GM18505 (cell line): ENCODE measurements around the gene ALDH9A1.

Experiments used
- ATAC-seq: cut with Tn5 transposase; IDR thresholded peaks from one replicate; pipeline ENCODE4 v1.9.1; 2021; ENCODE audit not compliant: unreplicated experiment
- POLR2A ChIP-seq: IDR thresholded peaks from 4 replicates; pipeline ENCODE4 v1.6.1; 2011; ENCODE audit warnings: borderline replicate concordance; ENCODE audit not compliant: insufficient read depth, insufficient read length; ENCODE audit errors: extremely low read depth

The ALDH9A1 gene

GRCh38 chr1:165631342-165632151 is 66.8 kb downstream of the ALDH9A1 start:
- TF ChIP-seq POLR2A = no peak
- peak; percentile 32 for ATAC-seq

DNA sequence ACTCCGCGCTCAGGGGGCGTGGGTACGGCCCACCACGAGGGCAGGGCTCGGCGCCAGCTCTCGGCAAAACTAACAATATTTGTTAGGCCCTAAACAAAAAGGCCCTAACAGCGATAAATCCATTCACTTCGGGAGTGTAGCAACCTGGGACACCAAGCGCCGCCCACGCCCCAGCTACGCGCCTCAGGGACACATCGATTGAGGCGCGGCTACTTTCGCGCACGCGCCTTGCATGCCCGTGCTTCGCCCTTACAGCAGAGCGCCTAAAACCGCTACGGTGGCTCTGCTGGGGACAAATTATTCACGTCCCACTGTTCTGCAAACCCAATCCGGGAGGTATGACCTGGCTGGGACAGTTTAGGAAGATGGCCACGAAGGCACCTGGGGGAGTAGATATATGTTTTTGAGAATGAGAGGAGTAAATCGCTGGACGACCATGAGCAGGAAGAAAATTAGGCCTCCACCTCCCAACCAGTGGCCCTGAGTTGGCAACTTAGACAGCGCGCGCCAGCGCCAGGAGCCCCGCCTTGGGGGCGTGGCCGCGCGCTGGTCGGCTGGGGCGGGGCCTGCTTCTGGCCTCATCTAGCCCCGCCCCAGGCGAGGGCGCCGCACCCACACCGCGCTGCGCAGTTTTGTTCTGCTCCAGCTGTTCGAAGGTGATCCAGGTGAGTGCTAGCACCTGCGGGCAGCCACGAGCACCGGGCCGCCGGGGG is 67.6 kb downstream of the ALDH9A1 start, which contains the start of gene MGST3:
Gene MGST3, plus strand, starts transcription at position 606 of the 713 bp plus-strand sequence. CDS start 18,614 bp downstream, outside the sequence.
- peak; percentile 77 for ATAC-seq

GRCh38 chr1:165629848-165630628 is 68.3 kb downstream of the ALDH9A1 start:
- no peak for TF ChIP-seq POLR2A
- ATAC-seq = peak; percentile 0

More for the DNA sequence above, 67.6 kb downstream of the ALDH9A1 start, which contains the start of gene MGST3:
- peak; percentile 68 for TF ChIP-seq POLR2A

GRCh38 chr1:165629151-165629550 is 69.2 kb downstream of the ALDH9A1 start:
- TF ChIP-seq POLR2A = no peak
- ATAC-seq = no peak

- no peak for ATAC-seq
- TF ChIP-seq POLR2A = no peak
These were observed 70.1 kb downstream of the ALDH9A1 start for GRCh38 chr1:165628147-165628822.

DNA sequence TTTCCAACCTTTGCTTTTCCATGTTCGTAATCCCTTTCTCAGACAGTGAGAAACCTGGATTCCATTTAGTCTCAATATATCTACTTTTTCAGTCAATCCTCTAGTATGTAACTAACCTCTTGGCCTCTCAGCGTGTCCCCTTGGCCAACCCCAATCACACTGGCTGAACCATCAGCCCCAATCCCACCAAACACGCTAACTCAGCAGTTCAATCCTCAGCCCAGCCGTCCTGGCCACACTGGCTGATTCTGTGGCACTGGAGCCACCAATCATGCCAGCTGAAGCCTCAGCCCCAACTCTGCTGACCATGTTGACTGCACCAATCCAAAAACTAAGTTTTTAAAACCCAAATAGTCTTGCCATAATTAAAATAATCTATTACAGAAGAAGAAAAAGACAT is 73.9 kb downstream of the ALDH9A1 start:
- no peak for ATAC-seq
- no peak for TF ChIP-seq POLR2A

- no peak for ATAC-seq
- TF ChIP-seq POLR2A = no peak
These were observed 74.7 kb downstream of the ALDH9A1 start for GRCh38 chr1:165623624-165624023.

DNA sequence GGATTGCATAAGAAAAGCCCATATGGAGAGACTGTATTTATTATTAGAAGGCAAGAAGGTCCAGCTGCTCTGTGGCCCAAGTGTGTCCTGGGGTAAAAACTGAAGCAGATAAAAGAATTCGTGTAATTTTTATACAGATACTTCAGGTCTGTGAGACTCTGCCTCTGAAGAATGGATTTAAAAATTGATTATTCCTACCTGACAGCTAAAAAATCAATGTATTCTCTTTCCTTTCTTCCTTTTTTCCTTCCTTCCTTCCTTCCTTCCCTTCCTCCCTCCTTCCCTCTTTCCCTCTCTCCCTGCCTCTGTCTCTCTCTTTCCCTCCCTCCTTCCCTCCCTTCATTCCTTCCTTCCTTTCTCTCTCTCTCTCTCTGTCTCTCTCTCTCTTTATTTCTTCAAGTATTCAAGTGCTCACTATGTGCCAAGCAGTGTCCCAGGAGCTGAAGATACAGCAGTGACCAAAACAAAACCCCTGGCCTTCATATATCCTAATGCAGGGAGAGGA is 78.7 kb downstream of the ALDH9A1 start:
- ATAC-seq = no peak
- no peak for TF ChIP-seq POLR2A

DNA sequence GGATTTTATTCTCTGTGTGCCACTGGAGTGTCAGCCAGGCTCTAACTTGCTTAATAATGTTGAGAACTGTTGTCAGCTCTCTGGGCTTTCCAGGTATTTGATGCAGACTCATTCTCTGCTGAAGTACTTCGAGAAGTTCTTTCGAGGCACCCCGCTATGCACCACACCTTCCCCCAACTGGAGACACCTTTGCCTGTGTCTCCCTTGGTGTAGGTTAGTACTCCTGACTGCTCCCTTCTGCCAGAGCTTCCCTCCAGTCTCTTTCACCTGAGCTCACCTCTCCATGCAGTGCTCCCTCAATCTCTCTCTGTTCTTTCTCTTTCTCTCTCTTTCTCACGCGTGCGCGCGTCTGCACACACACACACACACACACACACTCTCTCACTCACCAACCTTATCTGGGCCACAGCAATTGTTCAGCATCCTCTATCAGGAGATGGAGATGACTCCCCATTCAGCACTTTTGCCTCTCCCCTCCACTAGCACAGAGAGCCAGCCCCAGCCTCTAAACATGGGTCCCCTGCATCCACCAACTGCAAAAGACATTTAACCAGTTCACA is 81.3 kb downstream of the ALDH9A1 start:
- TF ChIP-seq POLR2A = no peak
- no peak for ATAC-seq

DNA sequence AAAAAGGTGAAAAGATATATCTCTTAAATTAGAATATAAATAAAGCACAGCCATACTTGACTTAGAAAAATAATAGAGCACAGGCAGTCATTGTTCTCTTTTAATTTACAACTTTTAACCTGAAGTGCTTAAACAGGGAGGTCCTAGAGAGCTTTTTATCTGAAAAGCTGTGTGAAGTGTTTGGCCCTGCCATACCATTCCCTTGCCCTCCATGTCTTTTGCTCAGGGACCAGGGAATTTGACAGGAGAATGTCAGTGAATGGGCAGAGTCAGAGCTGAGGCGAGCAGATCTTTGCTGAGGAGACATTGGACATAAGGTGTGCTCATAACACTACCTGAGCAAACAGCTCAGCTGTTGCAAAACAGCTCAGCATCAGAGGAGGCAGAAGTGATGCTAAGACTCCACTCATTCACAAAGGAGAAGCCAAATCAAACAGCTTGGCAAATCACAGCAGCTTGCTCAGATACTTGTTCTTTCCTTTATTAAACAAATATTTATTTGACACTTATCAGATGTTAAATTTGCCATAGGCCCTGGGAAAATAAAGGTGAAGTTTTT is 82.2 kb downstream of the ALDH9A1 start:
- no peak for ATAC-seq
- TF ChIP-seq POLR2A = no peak
